ENCODE results near the gene GRIK4. TPM values are rescaled to one million over a fixed set of nuclear protein-coding genes. Genes with fewer than 3 reads are reported as not detected.

GRIK4 gene
- total RNA-seq, 1 donor from 2014 or later = 4.5 TPM

GRCh38 chr11:120774591-120775386 lies 263.2 kb downstream of the GRIK4 start:
- Mint-ChIP-seq H3K27ac (ENCODE audit: unreplicated experiment) (no peak overlapping the region), H3K27me3 (ENCODE audit: unreplicated experiment) (no peaks in the 10 kb centered on the region), H3K9me3 (ENCODE audit: unreplicated experiment) (no peaks in the 10 kb centered on the region), H3K4me3 (ENCODE audit: unreplicated experiment) (no peak overlapping the region), H3K36me3 (ENCODE audit: low read depth, unreplicated experiment) (no peaks in the 10 kb centered on the region), H3K4me1 (ENCODE audit: unreplicated experiment) (no peaks in the 10 kb centered on the region)
- DNase-seq (ENCODE audit: low spot score) = no peak
- no peak for TF ChIP-seq CTCF (IDR thresholded peaks at IDR 0.05; ENCODE audit: unreplicated experiment)

DNA sequence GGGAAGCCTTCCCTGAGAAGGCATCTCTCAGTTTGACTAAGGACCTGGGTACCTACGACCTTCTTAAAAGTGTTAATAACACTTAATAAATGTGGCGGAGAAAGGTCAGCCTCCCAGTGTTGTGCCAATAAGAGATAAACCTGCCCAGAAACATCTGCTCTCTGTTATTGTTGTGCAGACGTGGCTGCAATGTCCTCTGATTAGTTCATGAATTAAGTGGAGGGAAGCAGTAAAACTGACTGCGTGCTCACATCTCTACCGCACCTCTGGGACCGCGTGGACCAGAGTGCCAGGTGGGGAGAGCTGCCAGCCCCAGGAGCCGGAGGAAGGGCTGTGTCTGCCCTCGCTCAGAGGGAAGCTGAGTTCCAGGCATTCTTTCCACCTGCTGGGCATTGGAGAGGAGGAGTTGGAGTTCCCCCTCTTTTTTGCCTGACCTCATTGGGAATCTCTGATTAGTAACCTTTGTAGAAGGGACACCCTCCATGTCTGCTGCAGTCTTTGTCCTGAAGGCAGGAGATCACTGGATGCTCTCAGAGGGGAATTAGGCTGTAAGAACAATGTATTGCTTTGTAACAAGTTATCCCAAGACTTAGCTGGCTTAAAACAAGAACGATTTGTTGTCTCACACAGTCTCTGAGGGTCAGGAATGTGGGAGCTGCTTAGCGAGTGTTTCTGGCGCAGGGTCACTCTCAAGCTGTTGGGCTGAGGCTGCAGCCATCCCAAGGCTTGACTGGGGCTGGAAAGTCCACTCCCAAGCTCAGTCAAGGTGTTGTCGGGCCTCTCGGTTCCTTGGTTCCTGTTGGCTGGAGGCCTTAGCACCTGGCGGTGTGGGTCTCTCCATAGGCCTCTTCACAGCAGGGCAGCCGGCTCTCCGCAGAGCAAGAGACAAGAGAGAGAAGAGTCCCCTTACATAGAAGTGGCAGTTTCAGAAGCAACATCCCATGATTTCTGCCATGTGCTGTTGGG lies 264.7 kb downstream of the GRIK4 start:
- Mint-ChIP-seq H3K4me3 (ENCODE audit: unreplicated experiment) (no peak overlapping the region), H3K36me3 (ENCODE audit: low read depth, unreplicated experiment) (no peaks in the 10 kb centered on the region), H3K9me3 (ENCODE audit: unreplicated experiment) (no peaks in the 10 kb centered on the region), H3K4me1 (ENCODE audit: unreplicated experiment) (no peaks in the 10 kb centered on the region), H3K27ac (ENCODE audit: unreplicated experiment) (no peak overlapping the region), H3K27me3 (ENCODE audit: unreplicated experiment) (no peaks in the 10 kb centered on the region)
- DNase-seq (ENCODE audit: low spot score) = no peak
- TF ChIP-seq CTCF (IDR thresholded peaks at IDR 0.05; ENCODE audit: unreplicated experiment) = no peak

- no peak for DNase-seq (ENCODE audit: low spot score)
- Mint-ChIP-seq H3K4me1 (ENCODE audit: unreplicated experiment) (peaks cover 19% of the 10 kb centered on the region), H3K27me3 (ENCODE audit: unreplicated experiment) (no peaks in the 10 kb centered on the region), H3K9me3 (ENCODE audit: unreplicated experiment) (no peaks in the 10 kb centered on the region), H3K36me3 (ENCODE audit: low read depth, unreplicated experiment) (no peaks in the 10 kb centered on the region), H3K4me3 (ENCODE audit: unreplicated experiment) (no peak overlapping the region), H3K27ac (ENCODE audit: unreplicated experiment) (no peak overlapping the region)
- no peak for TF ChIP-seq CTCF (IDR thresholded peaks at IDR 0.05; ENCODE audit: unreplicated experiment)
Observed at GRCh38 chr11:120778685-120779490, 267.3 kb downstream of the GRIK4 start.

DNA sequence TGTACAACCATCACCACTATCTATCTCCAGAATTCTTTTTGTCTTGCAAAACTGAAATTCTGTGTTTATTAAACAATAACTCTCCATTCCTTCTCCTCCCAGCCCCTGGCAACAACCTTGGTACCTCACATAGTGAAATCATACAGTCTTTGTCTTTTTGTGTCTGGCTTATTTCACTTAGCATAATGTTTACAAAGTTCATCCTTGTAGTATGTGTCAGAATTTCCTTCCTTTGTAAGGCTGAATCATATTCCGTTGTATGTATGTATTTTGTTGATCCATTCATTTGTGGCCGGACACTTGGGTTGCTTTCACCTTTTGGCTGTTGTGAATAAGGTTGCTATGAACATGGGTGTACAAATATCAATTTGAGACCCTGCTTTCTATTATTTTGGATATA lies 268.7 kb downstream of the GRIK4 start:
- Mint-ChIP-seq H3K36me3 (ENCODE audit: low read depth, unreplicated experiment) (no peaks in the 10 kb centered on the region), H3K4me3 (ENCODE audit: unreplicated experiment) (no peak overlapping the region), H3K27ac (ENCODE audit: unreplicated experiment) (no peak overlapping the region), H3K27me3 (ENCODE audit: unreplicated experiment) (no peaks in the 10 kb centered on the region), H3K9me3 (ENCODE audit: unreplicated experiment) (no peaks in the 10 kb centered on the region), H3K4me1 (ENCODE audit: unreplicated experiment) (peaks cover 19% of the 10 kb centered on the region)
- TF ChIP-seq CTCF (IDR thresholded peaks at IDR 0.05; ENCODE audit: unreplicated experiment) = no peak
- DNase-seq (ENCODE audit: low spot score) = no peak
